Measurements from ENCODE around the gene NXPE3. TPM values are rescaled to one million over a fixed set of nuclear protein-coding genes. Genes with fewer than 3 reads are reported as not detected.

NXPE3 gene
- total RNA-seq, 4 donors from 2014 or later = 14.4 to 23.4 (median 18.0) TPM

- no peak for DNase-seq (ENCODE audit: low spot score in 2 of 2)
- TF ChIP-seq CTCF (IDR thresholded peaks at IDR 0.05) (no peak), POLR2A (IDR thresholded peaks at IDR 0.05) (no peak), EP300 (IDR thresholded peaks at IDR 0.05) (no peak)
- Histone ChIP-seq H3K27me3 (no peaks in the 10 kb centered on the region), H3K4me1 (peaks cover 0 to 58% (median 6%) of the 10 kb centered on the region in 4 donors), H3K9me3 (no peaks in the 10 kb centered on the region), H3K27ac (peak overlapping the region in 3 of 4 donors; percentile 37 to 100 (median 100)), H3K36me3 (peaks cover 12 to 52% (median 30%) of the 10 kb centered on the region in 3 donors), H3K4me3 (peak overlapping the region in 3 of 4 donors; percentile 79 to 100 (median 96))
- 72 to 82% methylated on average over 6 of the region's 6 CpGs for WGBS, 2 donors
Measured at GRCh38 chr3:101851850-101852714, 73.1 kb downstream of the NXPE3 start.

GRCh38 chr3:101852983-101853840 is 74.2 kb downstream of the NXPE3 start:
- Histone ChIP-seq H3K4me1 (peaks cover 0 to 64% (median 6%) of the 10 kb centered on the region in 4 donors), H3K27me3 (no peaks in the 10 kb centered on the region), H3K36me3 (peaks cover 12 to 64% (median 41%) of the 10 kb centered on the region in 3 donors), H3K9me3 (no peaks in the 10 kb centered on the region), H3K27ac (no peak overlapping the region), H3K4me3 (no peak overlapping the region)
- DNase-seq (ENCODE audit: low spot score in 2 of 2) = no peak
- TF ChIP-seq POLR2A (IDR thresholded peaks at IDR 0.05) (no peak), CTCF (IDR thresholded peaks at IDR 0.05) (no peak), EP300 (IDR thresholded peaks at IDR 0.05) (no peak)
- 95 to 97% methylated on average over 8 of the region's 8 CpGs for WGBS, 2 donors

GRCh38 chr3:101853982-101854381 is 75.0 kb downstream of the NXPE3 start:
- Histone ChIP-seq H3K36me3 (peaks cover 12 to 71% (median 44%) of the 10 kb centered on the region in 3 donors), H3K4me1 (peaks cover 0 to 64% (median 6%) of the 10 kb centered on the region in 4 donors)

GRCh38 chr3:101854608-101855304 is 75.7 kb downstream of the NXPE3 start:
- 85 to 92% methylated on average over 2 of the region's 2 CpGs for WGBS, 2 donors
- peaks cover 12 to 79% (median 50%) of the 10 kb centered on the region in 3 donors for H3K36me3 ChIP-seq
- H3K27ac ChIP-seq = no peak overlapping the region
- H3K27me3 ChIP-seq = no peaks in the 10 kb centered on the region
- H3K4me3 ChIP-seq = no peak overlapping the region
- no peak for DNase-seq (ENCODE audit: low spot score in 2 of 2)
- TF ChIP-seq CTCF (IDR thresholded peaks at IDR 0.05) = no peak
- TF ChIP-seq EP300 (IDR thresholded peaks at IDR 0.05) = no peak
- no peak for TF ChIP-seq POLR2A (IDR thresholded peaks at IDR 0.05)
- H3K4me1 ChIP-seq = peaks cover 0 to 64% (median 8%) of the 10 kb centered on the region in 4 donors
- no peaks in the 10 kb centered on the region for H3K9me3 ChIP-seq

More at GRCh38 chr3:101853982-101854381, 75.0 kb downstream of the NXPE3 start:
- H3K27me3 ChIP-seq = no peaks in the 10 kb centered on the region
- no peak overlapping the region for H3K4me3 ChIP-seq
- no peaks in the 10 kb centered on the region for H3K9me3 ChIP-seq
- no peak for DNase-seq (ENCODE audit: low spot score in 2 of 2)
- WGBS, 2 donors = 93 to 94% methylated on average over 3 of the region's 3 CpGs
- TF ChIP-seq POLR2A (IDR thresholded peaks at IDR 0.05) (no peak), CTCF (IDR thresholded peaks at IDR 0.05) (no peak), EP300 (IDR thresholded peaks at IDR 0.05) (no peak)
- H3K27ac ChIP-seq = peak overlapping the region in 1 of 4 donors; percentile 4

Data from tibial nerve (tissue), 4 donors.